GM18909 (cell line): ENCODE data around the gene AGAP3.

Experiments
- ATAC-seq: cut with Tn5 transposase; IDR thresholded peaks from one replicate; pipeline ENCODE4 v1.9.1; 2021; ENCODE audit warnings: mild to moderate bottlenecking; ENCODE audit not compliant: unreplicated experiment, poor library complexity

AGAP3 gene

DNA sequence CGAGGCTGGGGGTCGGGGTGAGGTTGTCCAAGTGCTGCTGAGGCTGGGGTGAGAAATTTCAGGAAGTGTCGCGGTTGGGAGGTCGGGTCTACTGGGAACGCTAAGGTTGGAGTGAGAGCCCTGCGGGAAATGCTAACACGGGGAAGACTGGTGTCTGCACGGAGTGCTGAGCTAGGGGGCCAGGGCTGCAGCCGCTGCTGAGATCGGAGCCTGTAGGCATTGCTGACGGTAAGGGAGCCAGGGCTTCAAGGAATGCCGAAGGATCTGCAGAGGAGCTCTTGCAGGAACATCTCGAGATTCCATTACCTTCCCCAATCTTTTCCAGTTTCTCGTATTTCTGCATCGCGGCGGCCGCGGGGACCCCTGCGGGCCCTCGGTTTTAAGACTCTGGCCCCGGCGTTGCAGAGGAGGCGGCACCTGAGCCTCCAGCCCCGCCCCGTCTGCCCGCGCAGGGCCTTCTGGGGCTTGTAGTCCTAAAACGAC, 28.7 kb upstream of the AGAP3 start, which contains the start of gene CDK5:
Gene CDK5 (minus strand): TSS at position 392 of the 483 bp plus-strand sequence. CDS start 49 bp downstream, at position 343.
- ATAC-seq: peak; percentile 20

DNA sequence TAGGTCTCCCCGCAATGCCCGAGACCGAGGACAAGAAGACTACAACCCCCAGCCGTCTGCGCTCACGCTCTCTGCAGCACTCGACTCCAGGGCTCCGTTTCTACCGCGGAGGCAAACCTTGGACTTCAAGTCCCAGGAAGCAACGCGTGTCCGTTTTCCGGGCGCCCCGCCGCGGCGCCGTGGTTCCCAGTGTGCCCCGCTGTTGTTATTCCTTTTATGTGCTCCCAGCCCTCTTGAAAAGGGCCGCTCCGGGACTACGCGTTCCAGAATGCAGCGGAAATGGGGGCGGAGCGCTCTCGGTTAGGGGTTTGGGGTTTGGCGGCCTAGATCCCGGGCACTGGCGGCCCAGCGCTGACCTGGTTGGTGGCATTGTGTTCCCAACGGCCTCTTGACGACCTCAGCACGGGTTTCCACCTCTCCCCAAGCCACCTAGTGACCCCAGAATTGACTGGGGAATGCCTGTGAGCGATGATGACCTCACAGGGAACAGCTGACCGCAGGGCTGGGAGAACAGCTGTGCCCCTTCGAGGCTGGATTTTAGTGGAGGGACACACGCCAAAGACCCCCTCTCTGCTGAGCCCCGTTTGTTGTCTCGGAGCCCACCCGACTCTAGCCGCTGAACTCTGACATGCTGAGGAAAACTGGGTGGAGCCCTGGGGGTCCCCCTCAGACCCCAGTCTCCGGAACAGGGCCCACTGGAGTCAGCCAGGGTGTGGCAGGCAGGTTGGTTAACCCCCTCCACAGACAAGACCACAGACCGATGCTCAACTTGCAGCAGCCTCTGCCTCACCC, 28.1 kb upstream of the AGAP3 start:
- peak; percentile 88 for ATAC-seq

DNA sequence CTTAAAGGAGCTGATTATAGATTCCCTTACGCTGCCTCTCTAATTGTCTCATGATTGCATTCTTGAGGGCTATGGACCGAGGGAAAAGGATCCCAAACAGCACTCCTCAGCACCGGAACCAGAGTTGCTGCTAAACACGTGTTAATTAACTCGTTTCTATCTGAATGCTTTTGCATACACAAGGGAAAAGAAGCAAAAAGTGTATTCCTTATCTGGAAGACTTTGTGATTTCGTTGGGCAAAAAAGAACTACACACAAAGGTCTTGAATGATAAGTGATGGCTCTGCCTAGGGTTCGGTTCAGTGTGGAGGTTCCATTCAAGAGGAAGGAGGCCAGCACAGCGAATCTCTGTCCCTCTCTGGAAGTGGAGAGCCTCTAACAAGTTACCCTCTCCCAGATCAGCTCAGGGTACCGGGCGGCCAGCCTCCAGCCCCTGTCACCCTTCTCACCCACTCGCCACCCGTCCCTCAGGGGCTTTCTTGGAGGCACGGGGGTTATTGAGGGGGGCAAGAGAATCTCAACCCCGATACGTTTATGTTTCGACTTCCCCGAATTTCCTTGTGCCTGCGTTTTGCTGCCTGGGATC, 27.4 kb upstream of the AGAP3 start:
- no peak for ATAC-seq

DNA sequence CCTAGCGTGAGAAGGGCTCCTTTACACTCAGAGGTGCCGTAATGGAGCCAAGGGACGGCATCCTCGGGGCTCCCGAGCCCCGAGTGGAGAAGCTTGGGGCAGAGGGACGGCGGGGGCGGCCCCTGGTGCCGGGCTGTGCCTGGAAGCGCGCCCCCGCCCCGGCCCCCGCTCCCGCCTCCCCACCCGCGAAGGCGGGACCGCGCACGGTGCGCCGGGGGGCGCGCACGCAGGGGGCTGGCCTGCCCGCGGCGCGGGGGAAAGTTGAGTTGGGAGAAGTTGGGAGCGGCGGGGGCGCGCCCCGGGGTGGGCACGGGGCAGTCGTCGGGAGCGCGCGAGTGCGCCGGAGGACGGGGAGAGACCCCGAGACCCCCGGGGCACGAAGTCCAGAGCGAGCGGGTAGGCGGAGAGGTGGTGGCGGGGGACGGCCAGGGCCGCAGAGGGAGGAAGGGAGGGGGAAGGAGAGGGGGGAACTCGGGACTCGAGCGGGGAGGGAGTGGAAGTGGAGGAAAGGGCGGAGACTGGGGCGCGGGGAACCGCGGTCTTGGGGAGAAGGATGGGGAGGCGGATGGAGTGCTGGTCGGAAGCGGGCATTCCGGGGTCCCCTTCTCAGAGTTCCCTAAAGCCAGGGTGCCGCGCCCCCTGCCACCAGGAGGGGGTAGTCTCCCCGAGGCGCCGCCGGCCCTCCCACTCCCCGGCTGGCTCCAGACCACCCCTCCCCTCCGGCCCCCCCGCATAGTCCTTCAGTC, 26.7 kb upstream of the AGAP3 start, which contains the start of gene SLC4A2:
Gene SLC4A2 (plus strand): TSS at position 223 of the 746 bp plus-strand sequence. CDS start 2,399 bp downstream, outside the sequence.
- ATAC-seq: peak; percentile 38

DNA sequence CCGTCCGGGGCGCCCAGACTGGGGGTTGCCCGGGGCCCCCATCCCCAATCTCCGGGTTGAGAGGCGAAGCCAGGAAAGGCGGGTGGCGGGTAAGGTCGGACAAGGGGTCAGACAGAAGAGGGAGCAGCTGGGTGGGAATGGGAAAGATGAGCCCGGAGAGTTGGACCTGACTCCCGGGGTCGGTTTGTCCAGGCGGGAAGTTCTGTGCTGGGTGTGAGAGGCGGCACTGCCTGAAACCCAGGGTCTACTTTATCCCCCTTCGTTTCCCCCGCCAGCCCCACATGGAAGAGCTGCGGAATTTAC, 26.2 kb upstream of the AGAP3 start:
- ATAC-seq: no peak

DNA sequence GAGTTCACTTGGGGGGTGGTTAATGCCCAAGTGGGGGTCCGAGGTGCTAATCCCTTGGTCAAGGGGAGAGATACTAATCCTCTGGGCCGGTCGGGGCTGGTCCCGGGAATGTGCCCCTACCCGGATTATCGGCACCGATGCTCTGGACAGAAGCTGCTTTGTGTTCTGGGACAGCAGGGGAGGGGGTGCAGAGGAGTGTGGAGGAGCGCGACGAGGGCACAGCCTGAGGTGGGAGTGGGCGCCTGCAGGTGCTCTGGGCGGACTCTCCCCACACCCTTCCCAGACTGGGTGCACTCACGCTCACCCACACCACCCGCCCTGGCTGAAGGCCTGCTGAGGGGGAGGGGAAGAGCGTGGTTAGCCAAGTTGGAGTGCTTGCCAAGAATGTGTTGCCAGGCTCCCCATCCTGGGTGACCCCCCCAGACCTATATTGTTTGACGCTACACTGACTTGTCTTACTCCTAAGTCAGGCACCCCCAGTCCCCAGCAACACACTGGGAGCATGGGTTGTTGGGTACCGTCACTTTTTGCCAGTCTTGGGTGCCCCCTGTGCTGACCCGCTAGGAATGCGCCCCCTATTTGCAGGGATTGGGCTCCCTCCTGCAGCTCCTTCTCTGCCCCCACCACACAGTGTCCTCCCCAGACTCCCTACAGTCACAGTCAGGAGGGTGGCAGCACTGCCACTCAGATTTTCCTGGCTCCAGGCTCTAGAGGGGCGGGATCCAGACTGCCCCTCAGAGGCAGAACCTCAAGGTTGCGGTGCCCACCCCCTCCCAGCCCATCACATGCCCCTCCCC, 25.7 kb upstream of the AGAP3 start:
- no peak for ATAC-seq

DNA sequence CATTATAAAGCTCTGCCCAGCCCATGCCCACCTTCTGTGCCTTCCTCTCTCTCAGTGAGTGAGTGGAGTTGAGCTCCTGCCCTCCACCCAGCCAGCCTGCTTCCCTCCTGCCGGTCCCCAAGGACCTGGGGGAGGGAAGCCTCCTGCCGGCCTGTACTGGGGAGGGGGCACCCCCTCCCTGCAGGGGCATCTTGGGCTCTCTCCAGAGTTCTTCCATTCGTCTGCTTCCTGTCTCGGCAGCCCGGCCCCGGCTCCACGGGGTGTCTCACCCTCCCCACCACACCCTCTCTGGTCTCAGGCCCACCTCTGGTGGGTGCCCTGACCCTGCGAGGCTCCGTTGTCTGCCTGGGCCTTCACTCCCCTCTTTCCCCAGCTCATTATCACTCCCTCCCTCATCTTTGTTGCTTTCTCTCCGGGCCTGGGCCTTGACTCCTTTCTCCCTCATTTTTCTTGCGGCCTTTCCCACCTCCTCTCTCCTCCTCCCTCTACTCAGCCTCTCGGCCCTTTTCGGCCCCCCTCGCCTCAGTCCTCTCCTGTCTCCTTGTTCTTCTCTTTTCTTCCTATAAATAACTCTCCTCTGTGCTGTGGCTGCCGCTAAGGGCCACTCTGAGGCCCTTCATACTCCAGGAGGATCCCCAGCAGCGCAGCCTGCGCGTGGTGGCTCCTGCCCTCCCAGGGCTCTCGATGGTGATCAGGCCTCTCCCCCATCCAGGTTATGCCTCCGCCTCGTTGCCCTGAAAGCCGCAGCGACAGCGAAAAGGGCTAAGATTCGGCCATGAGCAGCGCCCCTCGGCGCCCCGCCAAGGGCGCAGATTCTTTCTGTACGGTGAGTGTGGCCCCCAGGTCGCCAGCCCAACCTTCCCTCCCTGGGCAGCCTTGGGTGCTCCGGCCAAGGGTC, 24.8 kb upstream of the AGAP3 start:
- no peak for ATAC-seq

DNA sequence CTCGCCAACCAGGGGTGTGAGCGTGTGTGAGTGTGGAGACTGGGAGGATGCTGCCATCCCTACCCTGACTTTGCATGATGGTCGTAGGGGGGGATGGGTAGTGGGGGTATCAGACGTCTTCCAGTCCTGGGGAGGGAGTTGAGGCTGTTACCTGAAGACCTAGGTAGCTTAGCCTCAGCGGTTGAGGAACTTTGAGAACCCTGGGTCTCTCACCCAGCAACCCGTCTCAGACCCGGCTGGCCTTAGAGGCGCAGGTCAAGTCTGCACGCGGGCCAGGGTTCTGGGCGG, 24.2 kb upstream of the AGAP3 start:
- ATAC-seq: no peak

DNA sequence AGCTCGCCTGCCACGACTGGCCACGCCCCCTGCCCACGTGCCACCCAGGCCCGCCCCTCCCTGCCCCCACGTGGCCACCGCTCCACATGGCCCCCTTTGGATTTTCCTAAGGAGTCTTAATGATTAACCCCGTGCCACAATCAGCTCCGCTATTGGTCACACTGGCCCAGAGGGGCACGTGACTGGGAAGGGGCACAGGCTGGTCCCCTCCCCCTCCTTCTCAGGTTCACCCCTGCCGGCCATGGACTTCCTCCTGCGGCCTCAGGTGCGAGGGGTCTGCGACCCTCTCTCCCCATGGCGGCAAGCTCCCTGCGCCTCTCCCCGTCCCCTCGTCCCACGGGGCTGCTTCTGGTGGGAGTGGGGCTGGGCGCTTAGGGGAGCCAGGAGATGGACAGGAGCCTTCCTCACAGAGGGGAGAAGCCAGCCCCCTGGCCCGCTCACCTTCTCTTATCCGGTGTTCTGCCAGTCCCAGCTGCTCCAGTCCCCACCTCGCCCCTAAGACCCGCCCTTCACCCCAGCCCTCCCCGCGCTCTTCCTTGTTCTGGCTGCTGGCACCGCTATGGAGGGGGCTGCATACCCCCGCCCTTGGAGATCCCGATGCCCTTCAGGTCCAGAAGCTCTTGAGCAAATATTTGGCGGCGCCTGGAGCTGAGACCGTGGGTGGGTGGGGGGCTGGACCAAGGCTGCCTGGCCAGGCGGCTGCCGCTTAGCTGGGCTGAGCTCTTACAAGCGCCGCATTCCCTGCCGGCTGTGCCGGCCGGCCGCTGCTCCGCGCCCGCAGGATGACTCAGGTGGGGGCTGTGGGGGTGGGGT, 23.7 kb upstream of the AGAP3 start:
- ATAC-seq: no peak

DNA sequence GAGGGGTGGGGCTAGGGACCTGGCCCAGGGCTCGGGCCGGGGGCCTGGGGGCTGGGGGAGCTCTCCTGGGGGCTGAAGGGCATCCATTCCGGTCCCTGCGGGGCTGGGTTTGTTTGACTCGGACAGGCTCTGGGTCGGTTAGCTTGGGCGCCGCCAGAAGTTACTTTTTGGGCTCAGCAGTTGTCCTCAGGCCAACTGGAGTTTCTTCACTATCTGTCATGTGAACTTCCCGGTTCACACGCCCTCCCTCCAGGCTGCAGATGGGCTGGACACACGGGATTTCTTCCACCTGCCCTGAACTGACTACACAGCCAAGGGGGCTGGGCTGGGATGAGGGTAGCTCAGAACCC, 23.1 kb upstream of the AGAP3 start:
- ATAC-seq: no peak

DNA sequence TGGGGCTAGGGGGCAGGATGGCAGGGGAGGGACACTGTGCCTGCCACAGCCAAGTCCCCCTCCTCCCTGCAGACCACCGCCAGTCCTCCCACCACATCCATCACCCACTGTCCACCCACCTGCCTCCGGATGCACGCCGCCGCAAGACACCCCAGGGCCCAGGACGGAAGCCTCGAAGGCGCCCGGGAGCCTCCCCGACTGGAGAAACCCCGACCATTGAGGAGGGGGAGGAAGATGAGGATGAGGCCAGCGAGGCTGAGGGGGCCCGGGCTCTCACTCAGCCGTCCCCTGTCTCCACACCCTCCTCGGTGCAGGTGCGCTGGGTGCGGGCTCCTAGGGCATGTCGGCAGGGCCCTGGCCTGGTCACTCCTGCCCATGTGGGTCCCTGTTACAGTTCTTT, 21.8 kb upstream of the AGAP3 start:
- no peak for ATAC-seq

DNA sequence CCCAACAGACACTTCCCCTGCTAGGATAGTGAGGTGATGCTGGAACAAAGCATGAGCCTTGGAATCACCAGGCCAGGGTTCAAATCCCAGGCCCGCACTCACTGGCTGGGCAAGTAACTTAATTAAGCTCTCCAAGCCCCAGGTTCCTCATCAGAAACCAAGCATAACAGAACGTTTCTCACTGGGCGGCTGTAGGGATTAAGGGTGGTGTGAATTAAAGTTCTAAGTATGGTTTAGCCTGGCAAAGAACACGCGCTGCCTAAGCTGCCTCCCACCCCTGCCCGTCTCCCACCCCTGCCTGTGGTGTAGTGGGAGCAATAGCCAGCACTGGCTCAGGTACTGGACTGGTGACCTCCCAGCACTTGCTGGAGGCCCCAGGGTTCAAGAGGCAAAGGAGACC, 21.3 kb upstream of the AGAP3 start:
- no peak for ATAC-seq

DNA sequence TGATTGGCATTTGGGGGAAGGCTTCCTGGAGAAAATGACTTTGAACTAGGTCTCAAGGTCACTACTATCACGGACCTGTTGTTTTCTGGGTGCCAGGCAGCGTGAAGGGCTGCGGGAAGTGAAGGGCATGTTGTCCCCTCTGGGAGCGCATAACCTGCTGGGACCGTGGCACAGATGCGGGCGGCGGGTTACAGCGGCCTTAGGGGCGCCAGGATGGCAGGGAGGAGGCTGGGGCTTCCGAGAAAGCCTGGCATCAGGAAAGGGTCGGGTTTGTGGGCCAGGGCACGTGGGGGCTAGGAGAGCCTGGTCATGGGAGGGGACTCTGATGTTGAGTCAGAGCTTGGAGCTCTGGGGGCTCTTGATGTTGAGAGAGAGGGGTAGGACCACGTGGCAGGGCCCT, 20.8 kb upstream of the AGAP3 start:
- no peak for ATAC-seq

DNA sequence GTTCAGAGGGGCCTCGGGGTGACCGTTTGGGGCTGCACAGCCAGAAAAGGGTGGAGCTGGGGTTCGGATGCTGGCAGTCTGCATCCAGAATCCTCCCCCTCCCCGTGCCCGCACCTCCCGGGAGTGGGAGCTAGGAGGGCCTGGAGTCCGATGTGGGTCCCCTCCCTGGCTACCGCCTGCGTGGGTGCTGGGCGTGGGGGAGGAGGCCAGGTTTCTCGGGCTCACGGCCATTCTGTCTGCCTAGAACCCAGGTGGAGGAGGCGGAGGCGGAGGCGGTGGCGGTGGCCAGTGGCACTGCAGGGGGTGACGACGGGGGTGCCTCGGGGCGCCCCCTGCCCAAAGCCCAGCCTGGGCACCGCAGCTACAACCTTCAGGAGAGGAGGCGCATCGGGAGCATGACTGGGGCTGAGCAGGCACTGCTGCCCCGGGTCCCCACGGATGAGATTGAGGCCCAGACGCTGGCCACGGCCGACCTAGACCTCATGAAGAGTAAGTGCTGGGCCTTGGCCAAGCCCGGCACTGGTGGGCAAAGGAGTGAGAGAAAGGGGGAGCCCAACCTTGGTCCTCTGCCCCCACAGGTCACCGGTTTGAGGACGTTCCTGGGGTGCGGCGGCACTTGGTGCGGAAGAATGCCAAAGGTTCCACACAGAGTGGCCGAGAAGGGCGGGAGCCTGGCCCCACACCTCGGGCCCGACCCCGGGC, 19.9 kb upstream of the AGAP3 start:
- no peak for ATAC-seq

DNA sequence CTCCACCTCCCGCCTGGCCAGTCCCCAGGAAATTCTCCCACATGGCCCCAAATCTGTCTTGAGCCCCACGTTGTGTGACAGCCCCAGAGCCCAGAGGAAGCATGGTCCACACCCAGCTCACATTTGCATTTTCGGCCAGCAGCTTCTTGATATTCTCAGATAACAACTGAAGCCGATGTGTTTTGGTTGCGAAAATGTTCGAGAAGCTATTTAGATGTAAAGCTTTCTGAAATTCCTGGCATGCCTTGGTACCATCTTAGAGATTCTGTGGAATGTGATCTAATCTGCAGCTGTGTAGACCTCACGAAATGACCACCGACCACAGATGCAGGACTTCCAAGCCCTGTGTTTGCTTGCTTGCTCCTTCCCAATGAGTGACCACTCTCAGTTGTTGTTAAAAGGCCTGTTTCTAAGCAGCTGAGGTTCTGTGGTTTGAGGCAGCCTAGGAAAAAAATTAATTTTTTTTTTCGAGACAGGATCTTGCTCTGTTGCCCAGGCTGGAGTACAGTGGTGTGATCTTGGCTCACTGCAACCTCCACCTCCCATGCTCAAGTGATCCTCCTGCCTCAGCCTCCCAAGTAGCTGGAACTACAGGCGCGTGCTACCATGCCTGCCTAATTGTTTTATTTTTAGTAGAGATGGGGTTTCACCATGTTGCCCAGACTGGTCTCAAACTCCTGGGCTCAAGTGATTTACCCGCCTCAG, 18.1 kb upstream of the AGAP3 start:
- ATAC-seq: no peak

DNA sequence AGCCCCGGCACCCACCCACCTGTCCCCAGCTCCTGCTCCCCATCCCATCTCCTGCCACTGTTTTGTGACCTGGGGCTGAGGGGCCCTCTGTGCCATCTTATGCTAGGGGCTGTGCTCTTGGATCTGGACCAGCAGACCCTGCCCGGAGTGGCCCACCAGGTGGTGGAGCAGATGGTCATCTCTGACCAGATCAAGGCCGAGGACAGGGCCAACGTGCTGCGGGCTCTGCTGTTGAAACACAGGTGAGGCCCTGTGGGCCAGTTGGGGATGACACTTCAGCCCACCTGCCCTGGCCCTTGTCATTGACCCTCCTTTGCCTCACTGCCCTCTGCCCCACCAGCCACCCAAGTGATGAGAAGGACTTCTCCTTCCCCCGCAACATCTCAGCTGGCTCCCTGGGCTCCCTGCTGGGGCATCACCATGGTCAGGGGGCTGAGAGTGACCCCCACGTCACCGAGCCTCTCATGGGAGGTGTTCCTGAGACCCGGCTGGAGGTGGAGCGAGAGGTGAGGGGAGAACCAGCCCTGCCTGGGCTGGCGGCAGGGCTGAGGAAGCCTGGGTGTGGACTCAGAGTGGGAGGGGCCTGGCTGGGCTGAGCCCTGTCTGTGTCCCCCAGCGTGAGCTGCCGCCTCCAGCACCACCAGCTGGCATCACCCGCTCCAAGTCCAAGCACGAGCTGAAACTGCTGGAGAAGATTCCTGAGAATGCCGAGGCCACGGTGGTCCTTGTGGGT, 16.3 kb upstream of the AGAP3 start:
- ATAC-seq: no peak

DNA sequence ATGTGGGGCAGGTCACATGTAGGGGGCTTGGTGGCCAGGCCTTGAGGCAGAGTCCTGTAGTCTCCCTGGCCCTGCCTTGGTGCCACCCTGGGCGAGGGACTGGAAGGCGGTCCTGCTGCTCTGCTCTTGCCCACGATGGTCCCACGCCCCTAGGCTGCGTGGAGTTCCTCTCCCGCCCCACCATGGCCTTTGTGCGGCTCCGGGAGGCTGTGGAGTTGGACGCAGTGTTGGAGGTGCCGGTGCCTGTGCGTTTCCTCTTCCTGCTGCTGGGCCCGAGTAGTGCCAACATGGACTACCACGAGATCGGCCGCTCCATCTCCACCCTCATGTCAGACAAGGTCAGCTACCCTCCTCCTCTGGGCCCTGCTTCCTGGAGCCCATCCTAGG, 15.7 kb upstream of the AGAP3 start:
- ATAC-seq: no peak
